HG02678 (cell line): ENCODE results near the gene ZCWPW2.

ENCODE experiments used
- ATAC-seq: cut with Tn5 transposase; IDR thresholded peaks from one replicate; pipeline ENCODE4 v1.9.1; 2021; ENCODE audit warnings: mild to moderate bottlenecking, moderate library complexity; ENCODE audit not compliant: unreplicated experiment

ZCWPW2 gene

DNA sequence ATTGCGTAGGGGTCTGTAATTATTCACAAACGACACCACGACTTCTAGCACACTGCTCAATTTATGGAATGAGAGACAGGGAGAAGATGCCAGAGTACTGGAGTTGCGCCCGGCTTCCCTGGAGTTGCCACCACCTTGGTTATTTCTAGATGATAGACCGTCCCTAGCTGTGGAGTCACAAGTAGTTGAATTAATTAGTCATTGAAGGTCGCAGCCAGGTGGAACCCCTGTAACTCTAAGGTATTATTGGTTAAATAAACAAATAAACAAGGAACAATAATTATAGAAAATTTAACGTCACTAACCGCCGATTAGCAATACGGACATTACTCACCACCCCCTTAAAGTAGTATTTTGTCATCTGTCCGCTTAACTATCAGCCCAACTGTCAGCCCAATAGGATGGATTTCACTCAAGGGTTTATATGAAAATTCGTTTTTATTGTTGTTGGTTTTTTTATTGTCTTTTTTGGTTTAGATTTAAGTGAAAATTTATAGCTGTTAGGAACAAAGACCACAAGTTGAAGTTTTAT lies 1.0 kb downstream of the ZCWPW2 start:
- ATAC-seq = no peak

DNA sequence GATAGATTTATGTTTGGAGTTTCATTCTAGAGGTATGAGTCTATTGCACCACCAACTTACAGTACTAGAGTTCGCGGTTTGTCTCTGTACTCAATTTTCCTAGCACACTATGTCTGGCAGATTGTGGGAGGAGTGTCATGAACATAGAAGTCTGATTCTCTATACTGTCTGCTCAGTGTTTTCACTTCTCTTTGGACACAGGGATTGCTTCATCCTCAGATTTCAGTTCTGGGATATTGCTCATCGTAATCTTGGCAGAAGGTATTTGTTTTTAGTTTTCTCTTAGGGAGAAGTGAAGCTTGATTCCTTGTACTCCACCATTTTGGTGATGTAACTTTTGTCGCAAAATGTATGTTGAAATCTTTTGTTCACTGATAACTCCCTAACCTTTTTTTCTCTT lies 27.9 kb downstream of the ZCWPW2 start:
- no peak for ATAC-seq

DNA sequence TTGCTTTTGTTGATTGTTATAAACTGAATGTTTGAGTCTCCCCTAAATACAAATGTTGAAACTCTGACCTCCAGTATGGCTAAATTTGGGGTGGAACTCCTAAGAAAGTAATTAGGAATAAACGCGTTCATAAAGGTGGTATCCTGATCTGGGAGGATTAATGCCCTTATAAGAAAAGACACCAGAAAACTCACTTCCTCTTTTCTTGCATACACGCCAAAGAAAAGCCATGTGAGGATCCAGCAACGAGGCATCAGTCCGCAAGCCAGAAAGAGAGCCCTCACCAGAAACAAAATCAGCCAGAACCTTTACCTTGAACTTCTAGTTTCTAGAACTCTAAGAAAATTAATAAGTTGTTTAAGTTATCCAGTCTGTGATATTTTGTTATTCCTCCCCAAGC lies 37.5 kb downstream of the ZCWPW2 start:
- no peak for ATAC-seq

DNA sequence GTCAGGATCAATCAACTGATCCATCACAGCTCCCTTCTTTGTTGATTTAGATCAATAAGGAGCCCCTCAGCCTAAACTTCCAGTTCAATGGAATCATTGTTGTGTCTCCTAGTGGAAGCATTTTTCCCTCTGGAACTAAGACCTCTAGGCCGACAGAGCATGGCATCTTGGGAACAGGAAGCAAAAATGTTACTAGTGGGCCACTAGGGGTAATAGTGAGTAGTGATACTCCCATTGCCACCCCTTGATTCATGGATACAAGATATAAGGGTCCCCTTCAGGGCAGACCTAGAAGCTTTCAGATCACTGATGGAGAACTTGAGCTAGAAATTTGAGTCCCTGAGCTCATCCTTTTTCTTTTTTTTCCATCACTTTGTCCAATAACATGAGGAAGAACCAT lies 40.5 kb downstream of the ZCWPW2 start:
- no peak for ATAC-seq

DNA sequence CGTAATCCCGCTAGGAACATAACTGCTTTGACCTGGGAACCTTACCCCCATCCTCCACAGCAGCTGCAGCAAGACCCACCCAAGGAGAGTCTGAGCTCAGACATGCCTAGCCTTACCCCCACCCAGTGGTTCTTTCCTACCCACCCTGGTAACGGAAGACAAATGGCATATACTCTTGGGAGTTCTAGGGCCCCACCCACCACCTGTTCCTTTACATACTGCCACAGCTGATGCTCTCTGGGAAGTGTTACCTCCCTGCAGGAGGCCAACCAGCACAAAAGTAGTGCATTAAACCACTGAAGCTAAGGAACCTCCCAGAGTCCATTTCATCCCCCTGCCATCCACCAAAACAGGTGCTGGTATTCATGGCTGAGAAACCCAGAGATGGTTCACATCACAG lies 50.7 kb downstream of the ZCWPW2 start:
- ATAC-seq = no peak

DNA sequence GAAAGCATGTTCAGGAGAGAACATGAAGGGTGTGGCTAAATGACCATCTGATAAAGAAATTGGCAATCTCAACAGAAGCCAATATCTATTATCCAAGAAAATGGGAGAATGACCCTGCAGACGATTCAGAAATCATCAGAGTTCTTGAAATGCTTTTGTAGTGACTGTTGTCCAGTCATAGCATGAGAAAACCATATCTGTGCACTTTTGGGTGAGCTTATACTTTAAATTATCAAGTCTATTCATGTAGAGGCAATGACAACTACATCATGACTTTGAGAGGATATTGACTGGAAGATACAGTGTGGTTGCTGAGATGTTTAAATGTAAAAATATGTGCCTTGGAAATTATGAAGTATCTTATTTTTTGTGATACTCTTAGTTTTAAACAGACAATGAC lies 57.7 kb downstream of the ZCWPW2 start:
- ATAC-seq = no peak

DNA sequence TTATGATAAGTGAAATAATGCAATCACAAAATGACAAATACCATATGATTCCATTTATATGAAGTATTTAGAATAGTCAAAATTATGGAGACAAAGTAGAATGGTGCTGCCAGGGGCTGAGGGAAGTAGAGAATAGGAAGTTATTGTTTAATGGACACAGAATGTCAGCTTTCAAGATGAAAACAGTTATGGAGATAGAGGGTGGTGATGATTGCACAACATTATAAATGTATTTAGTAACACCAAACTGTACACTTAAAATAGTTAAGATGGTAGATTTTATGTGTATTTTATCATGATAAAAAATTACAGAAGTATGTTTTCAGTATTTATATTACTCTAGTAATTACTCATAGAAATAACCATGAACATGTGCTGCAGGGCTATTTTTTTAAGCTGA lies 100.9 kb downstream of the ZCWPW2 start:
- ATAC-seq = no peak

DNA sequence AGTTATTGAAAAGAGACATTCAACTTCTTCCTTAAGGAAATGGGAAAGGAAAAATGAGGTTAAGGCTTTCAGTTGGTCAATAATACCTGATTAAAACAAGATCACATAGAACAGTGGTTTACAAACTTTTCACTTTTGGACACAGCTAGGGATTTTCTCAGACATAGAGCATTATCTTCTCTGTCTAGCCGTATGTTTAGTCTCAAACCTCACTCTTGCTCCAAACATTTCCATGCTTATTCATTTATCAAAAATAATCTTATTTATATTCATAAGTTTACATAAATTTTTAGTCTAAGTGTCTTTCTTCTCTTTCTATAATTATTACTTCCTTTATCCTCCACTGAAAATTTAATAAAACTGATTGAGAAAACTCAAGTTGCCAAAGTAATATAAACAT lies 114.3 kb downstream of the ZCWPW2 start:
- ATAC-seq = no peak

DNA sequence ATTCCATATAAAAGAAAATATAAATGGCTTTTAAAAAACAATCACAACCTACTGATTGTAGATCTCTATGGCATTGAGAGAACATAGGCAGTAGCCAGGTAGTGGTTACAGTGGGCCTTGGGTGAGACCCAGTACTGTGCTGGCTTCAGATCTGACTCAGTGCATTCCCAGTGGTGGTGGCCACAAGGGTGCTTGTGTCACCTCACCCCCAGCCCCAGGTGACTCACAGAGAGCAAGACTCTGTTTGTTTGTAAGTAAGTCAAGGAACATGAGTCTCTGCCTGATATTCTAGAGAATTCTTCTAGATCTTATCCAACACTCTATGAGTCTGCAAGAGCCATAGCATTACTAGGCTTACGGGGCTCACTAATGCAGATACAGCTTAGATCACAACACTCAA lies 118.9 kb downstream of the ZCWPW2 start:
- ATAC-seq = no peak

DNA sequence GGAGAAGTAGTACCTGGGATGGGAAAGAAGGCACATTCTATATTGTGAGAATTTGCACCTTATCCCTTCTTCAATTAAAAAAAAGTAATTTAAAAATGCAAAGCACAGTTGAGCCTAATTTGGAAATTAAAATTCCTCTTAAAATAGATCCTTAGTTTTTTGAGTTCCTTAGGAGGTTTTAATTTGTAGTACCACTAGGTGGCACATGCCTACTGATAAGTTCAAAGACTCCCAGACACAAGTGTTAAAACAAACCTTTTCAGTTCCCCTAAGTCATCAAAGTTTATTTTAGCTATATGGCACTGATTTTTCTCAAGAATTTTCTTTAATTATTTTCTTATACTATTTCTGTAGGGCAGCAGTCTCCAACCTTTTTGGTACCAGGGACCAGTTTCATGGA lies 127.7 kb downstream of the ZCWPW2 start:
- ATAC-seq = peak; percentile 74

DNA sequence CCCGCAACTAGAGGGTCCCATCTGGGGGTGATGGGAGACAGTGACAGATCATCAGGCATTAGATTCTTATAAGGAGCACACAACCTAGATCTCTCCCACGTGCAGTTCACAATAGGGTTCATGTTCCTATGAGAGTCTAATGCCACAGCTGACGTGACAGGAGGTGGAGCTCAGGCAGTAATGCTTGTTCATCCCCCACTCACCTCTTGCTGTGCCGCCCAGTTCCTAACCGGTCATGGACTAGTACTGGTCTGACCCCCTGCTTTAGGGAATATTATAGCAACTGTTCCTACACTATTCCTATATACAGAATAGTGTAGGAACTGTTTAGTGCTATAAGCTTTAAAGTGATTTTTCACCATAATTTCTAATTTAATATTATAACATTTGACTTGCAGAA lies 128.2 kb downstream of the ZCWPW2 start:
- no peak for ATAC-seq

DNA sequence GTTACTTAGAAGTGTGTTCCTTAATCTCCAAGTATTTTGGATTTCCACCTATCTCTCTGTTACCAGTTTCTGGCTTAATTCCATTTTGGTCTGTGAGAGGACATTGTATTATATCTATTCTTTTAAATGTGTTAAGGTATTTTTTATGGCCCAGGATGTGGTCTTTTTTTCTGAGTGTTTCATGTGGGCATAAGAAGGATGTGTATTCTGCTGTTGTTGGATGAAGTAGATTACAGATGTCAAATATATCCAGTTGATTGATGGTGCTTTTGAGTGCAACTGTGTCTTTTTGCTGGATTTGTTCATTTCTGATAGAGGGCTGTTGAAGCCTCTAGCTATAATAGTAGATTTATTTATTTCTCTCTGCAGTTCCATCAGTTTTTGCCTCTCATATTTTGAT lies 136.6 kb downstream of the ZCWPW2 start:
- no peak for ATAC-seq

DNA sequence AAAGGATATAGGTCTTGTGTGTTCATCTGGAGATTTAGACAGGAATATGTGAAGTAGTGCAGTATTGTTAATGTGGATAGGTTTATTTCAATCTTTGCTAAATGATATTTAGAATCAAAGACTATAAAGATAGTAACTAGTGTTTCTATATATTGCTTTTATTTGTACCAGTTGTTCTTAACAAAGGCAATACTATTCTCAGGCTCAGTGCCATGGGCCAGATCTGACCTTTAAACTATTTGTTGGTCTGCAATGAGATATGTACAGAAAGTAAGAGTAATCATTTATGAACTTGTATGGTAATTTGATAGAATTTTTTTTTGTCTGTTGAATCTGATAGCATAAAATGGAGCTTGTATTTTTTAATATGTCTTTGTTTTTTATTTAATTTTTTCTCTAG lies 146.8 kb downstream of the ZCWPW2 start:
- ATAC-seq = no peak

DNA sequence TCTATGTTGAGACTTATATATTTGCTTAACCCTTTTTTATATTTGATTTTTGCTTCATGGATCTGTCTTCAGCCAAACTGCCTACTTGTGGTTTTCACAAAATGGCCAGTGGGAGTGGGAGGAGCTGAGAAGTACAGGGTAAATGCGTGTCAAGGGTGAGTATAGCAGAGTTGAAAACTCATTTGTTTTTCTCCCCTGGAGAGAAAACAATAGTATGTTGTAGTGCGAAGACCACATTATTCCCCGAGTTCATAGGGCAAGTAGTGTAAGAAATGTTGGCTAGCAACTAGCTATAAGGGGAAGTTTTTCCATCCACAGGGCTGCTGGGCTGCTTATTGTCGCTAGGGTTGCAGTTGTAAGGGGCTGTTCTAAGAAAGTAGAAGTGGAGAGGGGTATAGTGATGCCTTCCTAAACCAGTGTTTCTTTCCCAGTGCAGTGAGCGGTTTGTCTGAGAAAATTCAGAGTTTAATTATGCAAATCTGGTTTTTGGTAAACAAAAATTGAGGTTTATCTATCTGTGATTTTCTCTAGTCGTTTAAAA lies 153.9 kb downstream of the ZCWPW2 start:
- no peak for ATAC-seq

DNA sequence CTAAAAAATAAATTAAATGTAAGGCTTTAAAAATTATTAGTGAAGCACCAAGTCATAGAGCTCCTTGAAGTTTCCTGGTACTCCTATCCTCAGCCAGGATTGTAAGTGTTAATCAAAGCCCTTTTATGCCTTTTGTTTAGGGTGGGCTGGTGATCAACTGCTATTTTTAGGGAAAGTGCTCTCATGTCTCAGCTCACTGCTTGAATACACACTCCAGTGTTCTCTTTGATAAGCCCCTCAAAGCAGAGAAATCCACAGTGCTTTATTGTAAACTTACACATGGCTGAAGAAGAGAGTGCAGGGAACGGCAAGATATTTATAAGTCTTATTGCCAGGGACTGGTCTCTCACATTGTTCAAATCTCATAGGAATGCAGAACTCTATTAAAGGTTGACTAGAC lies 156.5 kb downstream of the ZCWPW2 start:
- no peak for ATAC-seq

DNA sequence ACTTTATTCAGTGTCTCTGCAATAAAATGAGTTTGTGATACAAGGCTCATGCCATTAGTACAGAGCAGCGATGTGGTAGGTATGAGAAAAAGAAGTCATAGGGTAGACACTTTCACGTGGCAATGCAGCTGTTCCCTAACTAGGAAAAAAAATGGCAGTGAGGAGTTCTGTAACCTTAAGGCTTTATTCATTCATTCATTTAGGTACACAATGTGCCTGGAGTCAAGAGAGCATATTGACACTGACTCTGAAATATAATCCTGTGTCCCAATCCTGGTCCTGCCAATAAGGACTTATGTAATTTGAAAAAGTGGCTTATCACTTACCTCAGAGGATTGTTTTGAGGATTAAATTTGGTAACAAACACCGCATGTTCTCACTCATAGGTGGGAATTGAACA lies 173.1 kb downstream of the ZCWPW2 start:
- ATAC-seq = no peak

DNA sequence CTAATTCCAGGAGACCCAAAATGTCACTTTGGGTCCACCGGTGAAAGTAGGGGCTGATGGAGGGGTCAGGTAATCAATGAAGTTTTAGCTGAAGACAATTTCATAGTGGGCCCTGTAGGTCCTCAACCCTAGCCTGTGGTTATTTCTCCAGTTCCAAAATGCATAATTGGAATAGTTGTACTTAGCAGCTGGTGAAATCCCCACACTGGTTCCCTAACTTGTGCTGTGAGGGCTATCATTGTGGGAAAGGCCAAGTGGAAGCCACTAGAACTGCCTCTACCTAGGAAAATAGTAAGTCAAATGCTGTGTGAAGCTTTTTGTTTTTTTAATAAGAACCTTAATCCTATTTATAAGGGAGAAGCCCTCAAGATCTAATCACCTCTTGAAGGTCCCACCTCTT lies 193.8 kb downstream of the ZCWPW2 start:
- ATAC-seq = no peak

DNA sequence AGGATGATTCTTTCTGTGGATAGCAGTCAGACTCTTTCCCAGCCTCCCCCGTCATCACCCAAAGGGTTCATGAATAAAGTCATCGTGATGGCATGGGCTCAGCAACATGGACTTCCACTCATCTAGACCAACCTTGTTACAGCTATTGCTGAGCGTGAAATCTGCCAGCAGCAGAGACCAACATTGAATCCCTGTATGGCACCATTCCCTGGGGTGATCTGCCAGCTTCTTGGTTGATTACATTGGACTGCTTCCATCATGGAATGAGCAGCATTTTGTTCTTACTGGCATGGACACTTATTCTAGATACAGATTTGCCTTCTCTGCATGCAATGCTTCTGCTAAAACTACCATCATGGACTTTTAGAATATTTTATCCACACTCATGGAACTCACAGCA lies 195.7 kb downstream of the ZCWPW2 start:
- ATAC-seq = no peak

DNA sequence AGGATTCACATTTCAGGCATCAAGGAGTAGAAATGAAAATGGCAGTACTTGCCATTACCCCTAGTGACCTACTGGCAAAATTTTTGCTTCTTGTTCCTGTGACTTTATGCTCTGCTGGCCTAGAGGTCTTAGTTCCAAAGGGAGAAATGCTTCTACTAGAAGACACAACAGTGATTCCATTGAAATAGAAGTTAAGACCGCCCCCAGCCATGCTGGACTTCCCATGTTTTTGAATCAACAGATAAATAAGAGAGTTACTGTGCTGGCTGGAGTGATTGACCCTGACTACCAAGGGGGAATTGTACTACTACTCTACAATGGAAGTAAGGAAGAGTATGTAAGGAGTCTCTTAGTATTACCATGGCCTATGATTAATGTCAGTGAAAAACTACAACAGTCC lies 196.3 kb downstream of the ZCWPW2 start:
- no peak for ATAC-seq

DNA sequence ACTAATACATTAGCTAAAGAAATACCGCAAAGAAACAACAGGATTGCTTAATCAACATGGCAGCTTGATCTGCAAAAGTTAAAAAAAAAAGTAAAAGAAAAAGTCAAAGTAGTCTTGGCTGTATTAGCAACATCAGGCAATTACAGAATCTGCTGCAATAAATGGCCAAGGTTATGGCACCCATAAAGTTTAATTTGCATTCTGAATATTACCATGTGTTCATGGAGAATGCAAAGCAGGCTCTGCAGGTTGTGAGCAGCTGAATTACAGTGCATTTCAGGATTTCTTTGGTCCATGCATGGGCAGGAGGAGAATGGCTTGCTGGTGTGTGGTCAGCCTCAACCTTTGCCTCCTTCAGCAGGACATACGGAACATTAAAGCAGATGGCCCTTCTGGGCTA lies 199.2 kb downstream of the ZCWPW2 start:
- no peak for ATAC-seq

DNA sequence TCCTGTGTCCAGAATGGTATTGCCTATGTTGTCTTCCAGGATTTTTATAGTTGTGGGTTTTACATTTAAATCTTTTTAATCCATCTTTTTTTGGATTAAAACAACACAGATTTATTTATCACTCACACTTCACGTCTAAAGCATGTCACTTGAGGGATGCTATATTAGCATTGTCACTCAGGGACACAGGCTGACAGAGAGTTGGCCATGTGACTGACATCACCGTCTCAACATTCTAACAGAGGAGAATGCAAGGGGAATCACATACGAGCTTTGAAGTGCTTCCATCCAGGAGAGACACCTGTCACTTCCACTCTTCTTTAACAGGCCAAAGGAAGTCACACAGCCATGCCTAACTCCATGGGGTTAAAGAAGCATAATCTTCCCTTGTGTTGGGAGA lies 204.7 kb downstream of the ZCWPW2 start:
- no peak for ATAC-seq

DNA sequence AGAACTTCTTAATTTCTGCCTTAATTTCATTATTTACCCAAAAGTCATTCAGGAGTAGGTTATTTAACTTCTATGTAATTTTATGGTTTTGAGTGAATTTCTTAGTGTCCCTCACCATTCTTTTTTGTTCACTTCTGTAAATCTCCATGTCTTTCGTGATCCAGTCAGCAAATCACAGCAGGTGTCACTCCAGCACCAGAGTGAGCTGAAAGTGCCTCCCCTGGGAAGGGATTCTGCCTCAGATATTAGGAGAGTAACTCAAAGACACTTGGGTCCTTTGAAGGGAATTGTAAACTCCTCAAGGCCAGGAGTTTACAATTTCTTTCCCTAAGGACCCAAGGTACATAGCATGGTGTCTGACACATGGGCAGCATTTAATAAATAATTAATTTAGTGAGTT lies 207.7 kb downstream of the ZCWPW2 start:
- ATAC-seq = no peak

DNA sequence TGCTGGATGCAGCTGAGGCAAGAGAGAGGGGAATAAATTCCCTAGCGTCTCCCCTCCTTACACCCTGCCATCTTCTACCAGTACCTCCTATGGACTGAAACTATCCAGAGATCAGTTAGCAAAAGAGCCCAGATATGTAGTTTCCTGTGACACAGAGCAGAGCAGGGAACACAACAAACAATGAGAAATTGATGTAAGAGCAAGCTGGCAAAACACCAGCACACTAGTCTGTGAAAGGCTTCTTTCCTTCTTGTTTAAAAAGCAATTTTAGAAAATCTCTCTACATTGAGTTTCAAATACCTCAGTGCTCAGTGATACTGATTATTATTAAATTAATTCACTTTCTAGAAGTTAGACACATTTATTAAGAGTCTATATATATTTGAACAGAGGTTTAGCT lies 215.7 kb downstream of the ZCWPW2 start:
- ATAC-seq = no peak

DNA sequence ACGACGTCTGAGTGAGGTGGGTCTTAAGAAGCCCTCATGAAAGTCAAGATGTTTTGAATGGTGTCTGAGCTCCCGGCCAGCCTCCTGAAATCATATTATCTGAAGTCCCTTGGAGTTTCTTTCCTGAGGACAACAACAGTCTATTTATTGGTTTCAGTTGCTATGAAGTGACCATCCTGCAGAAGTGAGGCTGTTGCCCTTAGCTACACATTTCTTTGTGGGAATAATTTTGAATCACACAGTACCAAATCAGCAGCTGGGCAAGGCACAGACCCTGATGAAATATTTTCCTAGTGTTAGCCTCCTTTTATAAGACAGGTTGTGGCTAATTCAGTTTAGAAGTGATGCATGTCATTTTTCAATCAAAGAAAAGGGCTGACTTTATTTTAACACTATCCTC lies 220.8 kb downstream of the ZCWPW2 start:
- ATAC-seq = no peak
